Neural progenitor cell (in vitro differentiated cells): ENCODE data around the gene PHLPP2.

Experiments used
- EZH2 ChIP-seq: fragments of 200-600 bp; sonication (generic); IDR thresholded peaks from 2 replicates; pipeline ENCODE4 v1.6.1; 2017; ENCODE audit warnings: antibody characterized with exemption, mild to moderate bottlenecking, moderate library complexity
- EZH2phosphoT487 ChIP-seq: fragments of 200-600 bp; sonication (generic); IDR thresholded peaks from 2 replicates; pipeline ENCODE4 v1.6.1; 2017; ENCODE audit warnings: antibody characterized with exemption
- TF ChIP-seq, protein P1 (sequence below): fragments of 200-600 bp; sonication (generic); IDR thresholded peaks from 2 replicates; pipeline ENCODE4 v1.5.1; 2017; ENCODE audit warnings: antibody characterized with exemption, mild to moderate bottlenecking

DNA sequence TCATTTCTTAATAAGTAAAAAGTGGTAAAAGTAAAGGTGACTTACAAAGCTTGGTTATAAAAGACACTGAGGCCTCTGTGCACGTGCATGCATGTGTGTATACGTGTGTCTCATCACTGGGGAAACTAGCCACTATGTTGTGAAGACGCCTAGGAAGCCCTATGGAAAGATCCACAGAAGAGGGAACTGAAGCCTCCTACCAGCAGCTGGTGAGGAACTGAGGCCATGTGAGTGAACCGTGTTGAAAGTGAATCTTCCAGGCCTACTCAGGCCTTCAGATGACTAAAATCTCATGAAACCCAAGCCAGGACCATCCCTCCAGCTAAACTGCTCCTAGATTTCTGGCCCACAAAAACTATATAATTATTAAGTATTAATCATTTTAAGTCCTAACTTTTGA, 23.7 kb downstream of the PHLPP2 start:
- TF ChIP-seq, protein P1, sequence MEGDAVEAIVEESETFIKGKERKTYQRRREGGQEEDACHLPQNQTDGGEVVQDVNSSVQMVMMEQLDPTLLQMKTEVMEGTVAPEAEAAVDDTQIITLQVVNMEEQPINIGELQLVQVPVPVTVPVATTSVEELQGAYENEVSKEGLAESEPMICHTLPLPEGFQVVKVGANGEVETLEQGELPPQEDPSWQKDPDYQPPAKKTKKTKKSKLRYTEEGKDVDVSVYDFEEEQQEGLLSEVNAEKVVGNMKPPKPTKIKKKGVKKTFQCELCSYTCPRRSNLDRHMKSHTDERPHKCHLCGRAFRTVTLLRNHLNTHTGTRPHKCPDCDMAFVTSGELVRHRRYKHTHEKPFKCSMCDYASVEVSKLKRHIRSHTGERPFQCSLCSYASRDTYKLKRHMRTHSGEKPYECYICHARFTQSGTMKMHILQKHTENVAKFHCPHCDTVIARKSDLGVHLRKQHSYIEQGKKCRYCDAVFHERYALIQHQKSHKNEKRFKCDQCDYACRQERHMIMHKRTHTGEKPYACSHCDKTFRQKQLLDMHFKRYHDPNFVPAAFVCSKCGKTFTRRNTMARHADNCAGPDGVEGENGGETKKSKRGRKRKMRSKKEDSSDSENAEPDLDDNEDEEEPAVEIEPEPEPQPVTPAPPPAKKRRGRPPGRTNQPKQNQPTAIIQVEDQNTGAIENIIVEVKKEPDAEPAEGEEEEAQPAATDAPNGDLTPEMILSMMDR = no peak
- TF ChIP-seq EZH2 (no peak), EZH2phosphoT487 (no peak)
